Ureter (tissue), 1 donor: Measurements from ENCODE around the gene TRAPPC14. TPM values are rescaled to one million over a fixed set of nuclear protein-coding genes. Genes with fewer than 3 reads are reported as not detected.
A peak's percentile ranks its signal among the peaks of the same experiment; 100 is the strongest.
"Not testable (repeated sequence)": the region's sequence is repeated elsewhere in the genome, so short reads cannot be mapped to it uniquely, and the experiment has no call there.

Experiments
- DNase-seq: peaks from one replicate; pipeline ENCODE4 v3.0.0-alpha.2; 2020; ENCODE audit warnings: low spot score
- total RNA-seq: library from RNA; stranded (reverse); gene quantifications from one replicate; pipeline ENCODE4 v1.2.4, GENCODE V29; 2023
- donor health status: DM: yes; HTN: yes; CAD: no.

TRAPPC14 gene
- total RNA-seq, 1 donor from 2014 or later = 35.5 TPM

DNA sequence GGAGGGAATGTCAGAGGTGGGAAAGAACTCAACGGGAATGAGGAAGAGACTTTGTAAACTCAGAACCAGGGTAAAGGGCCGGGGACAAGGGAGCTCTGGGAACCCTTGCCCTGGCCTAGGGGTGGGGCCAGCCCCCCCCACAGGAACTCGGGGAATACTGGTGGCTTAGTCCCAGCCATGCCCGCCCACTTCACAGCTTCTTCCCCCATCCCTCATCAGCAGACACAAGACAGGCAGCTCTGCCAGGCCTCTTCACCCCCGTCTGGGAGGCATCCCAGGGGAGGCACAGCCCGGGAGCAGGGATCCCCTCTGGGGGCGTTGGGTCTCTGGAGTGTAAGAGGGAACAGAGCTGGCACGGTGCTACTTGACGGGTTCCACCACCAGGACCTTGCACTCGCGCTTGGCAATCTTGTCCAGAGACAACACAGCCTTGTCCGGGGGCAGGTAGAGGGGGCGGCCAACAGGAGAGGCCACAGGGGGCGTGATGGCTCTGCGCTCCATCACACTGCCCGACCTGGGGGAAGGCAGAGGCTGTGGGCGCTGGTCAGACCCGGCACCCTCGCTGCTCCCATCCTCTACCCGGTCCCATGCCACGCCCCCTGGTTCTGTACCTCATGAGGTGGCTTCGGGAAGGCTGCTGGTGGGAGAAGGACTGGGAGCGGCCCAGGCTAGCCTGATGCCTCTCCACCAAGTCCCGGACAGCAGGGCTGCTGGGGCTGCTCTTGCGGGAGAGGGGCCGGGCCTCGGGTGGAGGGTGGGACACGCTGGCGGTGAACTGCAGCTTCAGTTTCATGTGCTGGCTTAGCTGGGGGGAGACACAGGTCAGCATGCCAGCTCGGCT is 3.7 kb downstream of the TRAPPC14 start:
- DNase-seq = peak; percentile 44

DNA sequence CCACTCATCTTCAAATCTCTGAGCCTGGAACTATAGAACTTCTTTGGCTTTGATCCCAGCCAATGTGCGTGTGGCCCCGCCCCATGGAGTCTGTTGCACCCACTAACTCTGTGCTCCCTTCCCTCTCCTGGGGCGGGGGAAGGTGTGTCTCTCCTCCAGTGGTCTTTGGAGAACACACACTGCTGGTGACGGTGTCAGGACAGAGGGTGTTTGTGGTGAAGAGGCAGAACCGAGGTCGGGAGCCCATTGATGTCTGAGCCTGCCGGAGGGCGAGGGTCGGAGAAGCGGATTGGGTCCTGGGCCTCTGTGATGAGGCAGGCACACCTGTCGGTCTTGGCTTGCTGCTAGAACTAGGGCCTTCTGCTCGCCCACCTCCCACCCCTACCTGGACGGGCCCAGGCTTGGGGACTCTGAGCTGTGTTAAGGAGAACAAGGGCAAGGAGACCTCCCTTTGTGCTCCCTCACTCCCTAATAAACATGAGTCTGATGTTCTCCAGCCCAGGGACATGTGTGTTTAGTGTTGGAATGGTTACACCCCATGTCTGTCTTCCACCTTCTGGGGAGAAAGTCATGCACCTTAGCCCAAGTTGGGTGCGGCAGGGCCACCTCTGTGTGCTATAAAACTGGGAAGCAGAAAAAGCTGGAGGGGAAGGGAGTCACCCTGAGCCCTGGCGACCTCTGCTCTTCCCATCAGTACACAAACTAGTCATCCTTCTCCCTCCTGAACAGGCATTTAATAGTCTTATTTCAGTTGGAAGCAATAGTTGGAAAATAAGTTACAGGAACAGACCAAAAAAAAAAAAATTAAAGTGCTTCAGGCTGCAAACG is 4.6 kb downstream of the TRAPPC14 start:
- DNase-seq = peak; percentile 40

DNA sequence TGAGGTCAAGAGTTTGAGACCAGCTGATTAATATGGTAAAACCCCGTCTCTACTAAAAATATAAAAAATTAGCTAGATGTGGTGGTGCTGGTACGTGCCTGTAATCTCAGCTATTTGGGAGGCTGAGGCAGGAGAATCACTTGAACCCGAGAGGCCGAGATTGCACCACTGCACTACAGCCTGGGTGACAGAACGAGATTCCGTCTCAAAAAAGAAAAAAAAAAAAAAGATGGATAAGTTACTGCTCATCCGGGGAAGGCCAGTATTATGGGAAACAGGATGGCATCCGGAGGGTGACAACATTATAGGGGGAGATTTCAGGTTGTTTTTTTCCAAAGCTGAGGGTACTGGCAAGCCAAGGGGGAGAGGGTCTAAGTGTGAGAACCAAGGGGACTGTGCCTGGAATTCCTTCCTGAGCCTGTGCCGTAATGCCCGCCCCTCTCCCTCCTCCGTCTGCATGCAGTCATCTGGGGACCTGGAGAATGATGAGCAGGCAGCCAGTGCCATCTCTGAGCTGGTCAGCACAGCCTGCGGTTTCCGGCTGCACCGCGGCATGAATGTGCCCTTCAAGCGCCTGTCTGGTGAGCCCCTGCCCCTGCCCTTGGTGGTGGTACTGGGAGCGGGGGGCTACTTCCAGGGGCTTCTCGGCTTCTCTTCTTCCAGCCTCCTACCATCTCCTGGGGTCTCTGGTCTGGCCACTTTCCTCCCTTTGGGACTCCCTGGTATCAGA is 5.4 kb downstream of the TRAPPC14 start:
- DNase-seq = no peak

DNA sequence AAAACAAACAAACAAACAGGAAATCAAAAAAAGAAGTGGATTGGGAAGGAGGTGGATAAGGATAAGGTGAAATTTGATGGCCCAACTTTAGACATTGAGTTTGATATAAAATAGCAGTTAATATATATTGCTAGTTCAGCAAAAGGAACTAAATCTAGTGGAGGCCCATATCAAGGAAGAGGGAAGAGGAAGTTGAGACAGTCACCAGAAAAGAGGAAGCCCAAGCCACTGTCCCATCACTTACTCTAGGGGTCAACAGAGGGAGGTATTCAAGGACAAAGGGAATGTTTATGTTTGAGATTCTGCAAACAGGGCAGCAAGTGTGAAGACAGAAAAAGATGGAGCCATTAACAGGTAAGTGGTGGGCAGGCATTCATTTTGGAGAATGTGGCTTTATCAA is 6.1 kb downstream of the TRAPPC14 start:
- no peak for DNase-seq

DNA sequence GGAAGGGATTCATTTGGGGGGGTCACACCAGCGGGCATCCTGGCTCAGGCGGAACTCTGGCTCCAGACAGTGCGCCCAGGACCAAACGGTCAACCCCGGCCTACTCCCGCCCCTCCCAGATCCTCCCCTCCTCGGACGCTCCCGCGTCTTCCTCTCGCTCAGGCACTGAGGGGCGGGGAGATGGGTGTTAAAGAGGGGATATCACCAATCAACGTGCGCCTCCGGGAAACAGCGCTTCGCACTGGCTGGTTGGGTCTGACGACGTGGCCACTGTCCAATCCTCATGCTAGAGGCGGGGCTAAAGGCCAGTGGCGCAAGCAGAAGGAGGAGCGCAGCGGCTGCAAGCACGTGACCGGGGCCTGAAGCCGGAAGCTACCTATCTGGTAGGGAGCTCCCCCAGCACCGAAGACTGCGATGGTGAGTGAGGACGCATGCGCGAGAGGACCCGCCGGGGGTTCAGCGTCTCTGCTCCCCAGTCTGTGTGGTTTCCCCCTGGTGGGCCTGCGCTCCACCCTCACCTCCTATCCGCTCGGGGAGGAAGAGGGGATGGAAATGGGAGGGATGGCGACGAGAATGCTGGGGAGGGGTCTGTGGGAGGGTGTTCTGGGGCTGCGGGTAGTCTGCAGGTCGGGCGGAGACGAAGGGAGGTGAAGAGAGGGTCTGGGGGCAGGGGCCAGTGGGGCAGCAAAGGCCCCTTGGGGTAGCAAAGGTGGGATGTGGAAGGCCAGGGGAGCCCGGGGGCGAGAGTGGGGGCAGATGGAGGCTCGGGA is 9.8 kb downstream of the TRAPPC14 start, which contains the start of gene LAMTOR4:
LAMTOR4 (plus strand) TSS at position 360 of the 770 bp plus-strand sequence; CDS start at position 415, 55 bp downstream.
- peak; percentile 99 for DNase-seq

DNA sequence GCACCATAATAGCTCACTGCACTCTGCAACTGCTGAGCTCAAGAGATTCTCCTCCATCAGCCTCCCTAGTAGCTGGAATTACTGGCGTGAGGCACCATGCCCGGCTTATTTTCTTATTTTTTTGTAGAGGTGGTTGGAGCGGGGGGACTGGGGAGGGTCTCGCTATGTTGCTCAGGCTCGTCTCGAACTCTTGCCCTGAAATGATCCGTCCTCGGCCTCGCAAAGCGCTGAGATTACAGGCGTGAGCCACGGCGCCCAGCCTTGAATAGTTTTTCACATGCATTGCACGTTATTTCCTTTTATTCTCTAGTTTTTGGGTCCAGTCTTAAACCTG is 10.3 kb downstream of the TRAPPC14 start:
- no peak for DNase-seq

DNA sequence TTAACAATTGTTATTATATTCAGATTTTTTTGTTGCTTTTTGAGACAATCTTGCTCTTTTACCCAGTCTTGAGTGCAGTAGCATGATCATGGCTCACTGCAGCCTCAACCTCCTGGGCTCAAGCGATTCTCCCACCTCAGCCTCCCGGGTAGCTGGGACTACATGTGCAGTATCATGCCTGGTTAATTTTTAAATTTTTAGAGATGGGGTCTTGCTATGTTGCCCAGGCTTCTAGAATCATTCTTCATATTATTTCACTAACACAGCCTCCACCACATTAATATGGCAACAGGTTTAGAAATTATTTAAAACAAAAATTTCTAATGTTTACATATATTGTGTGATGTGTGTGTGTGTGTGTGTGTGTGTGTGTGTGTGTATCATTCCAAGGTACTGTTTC is 11.2 kb downstream of the TRAPPC14 start:
- no peak for DNase-seq

DNA sequence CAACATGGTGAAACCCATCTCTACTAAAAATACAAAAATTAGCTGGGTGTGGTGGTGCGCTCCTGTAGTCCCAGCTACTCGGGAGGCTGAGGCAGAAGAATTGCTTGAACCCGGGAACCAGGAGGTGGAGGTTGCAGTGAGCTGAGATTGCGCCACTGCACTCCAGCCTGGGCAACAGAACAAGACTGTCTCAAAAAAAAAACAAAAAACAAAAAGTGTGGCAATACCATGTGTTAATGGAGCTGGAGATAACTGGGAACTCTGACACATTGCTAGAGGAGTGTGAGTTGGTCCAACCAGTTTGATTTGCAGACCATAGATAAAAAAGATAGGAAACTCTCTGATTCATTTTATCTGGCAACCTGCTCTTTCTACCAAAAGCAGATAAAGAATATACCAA is 12.2 kb downstream of the TRAPPC14 start:
- DNase-seq = not testable (repeated sequence)

DNA sequence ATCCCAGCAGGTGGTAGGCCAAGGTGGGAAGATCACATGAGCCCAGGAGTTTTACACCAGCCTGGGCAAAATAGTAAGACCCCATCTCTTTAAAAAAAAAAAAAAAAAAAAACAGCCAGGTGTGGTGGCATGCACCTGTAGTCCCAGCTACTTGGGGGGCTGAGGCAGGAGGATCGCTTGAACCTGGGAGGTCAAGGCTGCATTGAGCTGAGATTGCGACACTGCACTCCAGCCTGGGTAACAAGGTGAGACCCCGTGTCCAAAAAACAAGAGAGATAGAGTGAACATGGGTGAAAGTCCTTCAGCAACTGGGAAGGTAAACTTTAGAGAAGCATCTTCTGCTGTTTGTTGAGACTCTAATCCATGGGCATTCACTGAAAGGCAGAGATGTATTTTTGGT is 16.1 kb downstream of the TRAPPC14 start:
- DNase-seq = no peak

DNA sequence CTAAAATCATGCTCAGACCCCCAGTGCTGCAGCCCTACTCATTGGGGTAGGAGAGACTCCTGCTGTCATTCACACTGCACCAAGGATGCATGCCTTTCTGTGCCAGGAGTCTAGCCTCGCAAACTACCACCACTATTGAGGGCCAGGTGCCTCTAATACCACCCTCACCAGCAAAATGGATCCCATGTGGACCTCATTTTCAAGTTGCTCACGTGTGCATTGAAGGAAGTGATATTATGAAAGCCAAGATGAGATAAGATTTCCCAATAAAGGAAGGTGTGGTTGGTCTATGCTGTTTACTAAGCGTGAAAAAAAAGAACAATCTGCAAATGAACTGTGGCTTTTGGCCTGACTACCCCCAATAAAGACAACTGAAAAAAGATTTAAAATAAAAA is 17.0 kb downstream of the TRAPPC14 start:
- DNase-seq = no peak

DNA sequence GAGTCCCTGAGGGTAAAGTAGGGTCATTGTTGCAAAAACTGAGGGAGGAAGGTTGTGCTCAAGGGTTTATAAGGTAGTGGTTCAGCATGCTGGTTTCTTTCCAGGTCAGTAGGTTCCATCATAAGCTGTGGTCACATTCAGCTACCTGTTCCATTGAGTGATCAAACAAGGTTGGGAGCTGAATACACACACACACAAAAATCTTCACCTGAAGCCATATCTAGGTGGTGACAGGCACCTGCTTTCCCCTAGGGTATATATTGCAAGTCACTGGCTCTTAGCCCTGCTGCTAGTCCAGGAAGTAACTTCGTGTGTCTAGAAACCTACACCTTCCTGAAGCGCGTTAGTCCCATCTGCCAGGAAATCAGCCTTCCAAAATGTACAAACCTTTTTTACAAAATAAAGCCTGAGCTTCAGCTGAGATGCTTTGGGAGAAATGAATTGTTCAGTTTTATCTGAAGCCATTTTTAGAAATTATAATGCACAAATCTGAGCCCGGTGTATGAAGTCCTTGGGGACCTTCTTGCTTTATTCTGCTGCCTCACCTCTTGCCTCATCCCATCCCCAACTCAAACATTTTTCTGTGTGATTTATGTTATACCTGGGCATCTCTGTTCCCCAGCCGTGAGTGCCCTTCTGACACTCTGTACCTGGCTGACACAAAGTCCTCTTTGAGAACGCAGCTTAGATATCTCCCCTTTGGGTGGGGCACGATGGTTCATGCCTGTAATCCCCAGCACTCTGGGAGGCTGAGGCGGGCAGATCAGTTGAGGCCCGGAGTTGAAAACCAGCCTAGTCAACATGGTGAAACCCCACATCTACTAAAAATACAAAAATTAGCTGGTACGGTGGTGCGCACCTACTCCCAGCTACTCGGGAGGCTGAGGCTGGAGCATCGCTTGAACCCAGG is 20.4 kb downstream of the TRAPPC14 start:
- no peak for DNase-seq

DNA sequence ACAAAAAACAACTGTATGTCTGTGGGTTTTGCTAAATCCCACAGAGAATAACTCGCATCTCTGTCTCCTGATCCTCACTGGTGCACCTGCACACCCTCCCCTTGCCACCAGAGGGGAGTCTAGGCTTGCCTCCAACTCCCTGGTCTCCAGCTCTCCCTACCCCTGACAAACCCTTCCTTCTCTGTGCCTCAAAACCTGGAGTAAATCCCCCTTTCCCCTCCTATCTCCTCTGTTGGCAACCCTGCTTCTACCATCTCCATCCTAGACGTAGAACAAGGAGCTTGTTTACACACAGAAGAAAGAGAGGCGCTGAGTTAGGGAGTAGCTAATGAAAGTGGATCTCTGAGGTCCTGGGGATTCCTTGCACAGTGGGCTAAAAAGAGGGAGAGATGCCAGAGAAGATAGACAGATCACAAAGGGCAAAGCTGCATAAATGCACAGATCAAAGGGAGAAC is 25.8 kb downstream of the TRAPPC14 start:
- peak; percentile 68 for DNase-seq

DNA sequence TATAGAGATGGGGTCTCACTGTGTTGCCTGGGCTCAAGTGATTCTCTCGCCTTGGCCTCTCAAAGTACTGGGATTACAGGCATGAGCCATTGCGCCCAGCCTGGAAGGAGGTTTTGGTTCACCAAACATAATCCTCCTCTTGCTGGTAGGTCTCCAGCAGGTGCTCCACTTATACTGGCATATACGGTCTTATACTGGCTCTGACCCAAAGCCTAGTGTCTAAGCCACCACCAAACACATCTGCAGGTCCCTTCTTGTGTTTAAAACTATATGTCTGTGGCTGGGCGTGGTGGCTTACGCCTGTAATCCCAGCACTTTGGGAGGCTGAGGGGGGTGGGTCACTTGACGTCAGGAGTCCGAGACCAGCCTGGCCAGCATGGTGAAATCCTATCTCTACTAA is 26.4 kb downstream of the TRAPPC14 start:
- no peak for DNase-seq

DNA sequence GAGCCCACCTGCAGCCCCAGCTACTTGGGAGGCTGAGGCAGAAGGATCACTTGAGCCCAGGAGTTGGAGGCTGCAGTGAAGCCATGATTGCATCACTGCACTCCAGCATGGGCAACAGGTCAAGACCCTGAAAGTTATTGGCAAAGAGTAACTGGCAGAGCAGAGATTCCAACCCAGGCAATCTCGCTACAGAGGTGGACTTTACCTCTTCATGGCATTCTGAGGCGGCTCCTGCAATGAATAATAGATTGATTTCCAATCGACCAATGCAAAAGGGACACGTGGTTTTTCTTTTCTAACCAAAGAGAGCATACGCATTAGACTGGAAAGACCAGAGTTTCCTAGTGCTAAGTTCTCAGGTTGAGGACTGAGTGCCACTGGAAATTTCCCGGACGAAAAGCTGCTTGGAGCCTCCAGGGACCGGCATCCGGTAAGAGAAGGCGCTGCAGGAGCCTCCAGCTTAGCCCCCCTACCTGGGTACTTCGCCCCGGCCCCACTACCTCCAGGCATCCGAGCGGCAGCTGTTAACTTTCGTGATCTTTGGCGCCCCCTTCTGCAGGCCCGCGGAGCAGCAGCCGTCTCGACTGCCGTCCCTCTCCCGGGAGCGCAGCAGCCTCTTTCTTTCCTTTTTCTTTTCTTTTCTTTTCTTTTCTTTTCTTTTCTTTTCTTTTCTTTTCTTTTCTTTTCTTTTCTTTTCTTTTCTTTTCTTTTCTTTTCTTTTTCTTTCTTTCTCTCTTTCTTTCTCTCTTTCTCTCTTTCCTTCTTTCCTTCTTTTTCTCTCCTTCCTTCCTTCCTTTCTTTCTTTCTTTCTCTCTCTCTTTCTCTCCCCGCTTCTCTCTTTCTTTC is 27.7 kb downstream of the TRAPPC14 start:
- peak; percentile 81 for DNase-seq

DNA sequence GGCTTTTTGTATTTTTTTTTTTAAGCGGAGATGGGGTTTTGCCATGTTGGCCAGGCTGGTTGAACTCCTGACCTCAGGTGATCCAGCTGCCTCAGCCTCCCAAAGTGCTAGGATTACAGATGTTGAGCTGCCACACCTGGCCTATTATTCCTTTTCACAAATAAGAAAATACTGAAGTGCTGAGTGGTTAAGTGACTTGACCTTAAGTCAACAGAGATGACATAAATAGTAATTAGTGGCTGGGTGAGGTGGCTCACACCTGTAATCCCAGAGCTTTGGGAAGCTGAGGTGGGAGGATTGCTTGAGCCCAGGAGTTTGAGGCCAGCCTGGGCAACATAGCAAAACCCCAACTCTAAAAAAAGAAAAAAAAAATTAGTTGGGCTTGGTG is 28.3 kb downstream of the TRAPPC14 start:
- not testable (repeated sequence) for DNase-seq

DNA sequence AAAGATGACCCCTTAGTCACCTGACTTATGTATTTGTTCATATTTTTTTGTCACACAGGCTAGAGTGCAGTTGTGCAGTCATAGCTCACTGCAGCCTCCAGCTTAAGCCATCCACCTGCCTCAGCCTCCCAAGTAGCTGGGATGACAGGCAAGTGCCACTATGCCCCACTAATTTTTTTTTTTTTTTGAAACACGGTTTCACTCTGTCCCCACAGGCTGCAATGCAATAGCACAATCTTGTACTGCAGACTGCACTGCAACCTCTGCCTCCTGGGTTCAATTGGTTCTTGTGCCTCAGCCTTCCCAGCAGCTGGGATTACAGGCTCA is 29.9 kb downstream of the TRAPPC14 start:
- DNase-seq = no peak

DNA sequence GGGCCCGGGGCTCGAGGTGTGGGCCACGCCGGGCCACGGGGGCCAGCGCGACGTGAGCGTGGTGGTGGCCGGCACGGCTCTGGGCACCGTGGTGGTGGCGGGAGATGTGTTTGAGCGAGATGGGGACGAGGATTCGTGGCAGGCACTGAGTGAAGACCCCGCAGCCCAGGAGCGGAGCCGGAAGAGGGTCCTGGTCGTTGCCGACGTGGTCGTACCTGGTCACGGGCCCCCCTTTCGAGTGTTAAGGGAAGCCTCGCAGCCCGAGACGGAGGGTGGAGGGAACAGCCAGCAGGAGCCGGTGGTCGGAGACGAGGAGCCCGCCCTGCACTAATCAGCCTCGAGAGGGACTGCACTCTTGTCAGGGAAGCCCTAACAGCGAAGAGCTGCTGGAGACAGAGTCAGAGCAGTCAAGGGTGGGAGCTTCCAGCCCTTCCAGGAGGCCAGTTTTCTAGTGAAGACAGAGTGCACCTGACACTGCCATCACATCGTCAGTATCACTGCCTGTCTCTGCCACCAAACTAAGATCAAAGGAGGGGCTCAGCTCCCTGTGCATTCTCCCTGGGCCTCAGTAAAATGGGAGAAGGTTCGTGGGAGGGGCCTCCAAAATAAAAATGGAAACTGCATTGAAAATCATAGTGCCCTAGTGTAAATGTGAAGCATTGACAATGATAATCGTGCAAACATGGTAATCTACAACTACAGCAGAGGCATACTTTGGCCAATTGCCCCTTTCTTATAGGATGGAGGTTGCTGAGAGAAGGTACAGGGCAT is 30.5 kb downstream of the TRAPPC14 start:
- no peak for DNase-seq

DNA sequence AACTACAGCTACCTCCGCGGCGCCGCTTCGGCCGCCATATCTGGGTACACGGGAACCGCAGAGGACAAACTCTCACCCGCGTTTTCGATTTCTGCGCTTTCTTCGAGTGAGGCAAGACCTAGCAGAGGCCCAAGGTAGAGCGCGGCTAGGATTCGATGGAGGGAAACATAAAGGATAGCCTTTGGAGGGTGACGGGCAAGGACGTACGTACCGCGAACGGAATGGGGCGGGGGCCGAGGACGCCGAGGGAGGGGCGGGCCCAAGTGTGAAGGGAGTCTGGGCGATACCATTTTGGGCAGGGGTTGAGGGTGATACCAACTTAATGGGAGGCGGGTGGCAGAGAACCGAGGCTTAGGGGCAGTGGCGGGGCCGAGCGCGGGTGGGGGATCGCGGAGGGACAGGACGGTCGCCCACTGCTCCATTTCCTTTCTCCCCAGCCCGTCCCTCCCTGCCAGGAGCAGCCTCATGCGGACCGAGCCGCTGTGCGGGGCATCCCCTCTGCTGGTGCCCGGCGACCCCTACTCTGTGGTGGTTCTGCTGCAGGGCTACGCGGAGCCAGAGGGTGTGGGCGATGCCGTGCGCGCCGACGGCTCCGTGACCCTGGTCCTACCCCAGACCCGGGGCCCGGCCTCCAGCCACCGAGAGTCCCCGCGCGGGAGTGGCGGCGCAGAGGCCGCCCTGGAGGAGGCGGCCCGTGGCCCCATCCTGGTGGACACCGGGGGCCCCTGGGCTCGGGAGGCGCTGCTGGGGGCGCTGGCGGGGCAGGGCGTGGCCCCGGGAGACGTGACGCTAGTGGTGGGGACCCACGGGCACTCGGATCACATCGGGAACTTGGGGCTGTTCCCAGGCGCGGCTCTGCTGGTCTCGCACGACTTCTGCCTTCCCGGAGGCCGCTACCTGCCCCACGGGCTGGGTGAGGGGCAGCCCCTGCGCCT is 31.3 kb downstream of the TRAPPC14 start, which contains the start of gene MBLAC1:
MBLAC1 (plus strand) TSS at position 37 of the 935 bp plus-strand sequence; CDS start at position 466, 429 bp downstream.
- peak; percentile 93 for DNase-seq
